Measurements from ENCODE around the gene CILP2.

- TF ChIP-seq JUND (IDR thresholded peaks at IDR 0.05) (no peak), CTCF (IDR thresholded peaks at IDR 0.05) (no peak), MEF2A (IDR thresholded peaks at IDR 0.05; ENCODE audit: borderline replicate concordance, low read depth) (no peak), RCOR1 (IDR thresholded peaks at IDR 0.05; ENCODE audit: low read length) (no peak), MAX (IDR thresholded peaks at IDR 0.05; ENCODE audit: low read depth) (no peak), MXI1 (IDR thresholded peaks at IDR 0.05; ENCODE audit: low read depth, low read length) (no peak), SMC3 (IDR thresholded peaks at IDR 0.05; ENCODE audit: low read depth, low read length) (no peak), RAD21 (IDR thresholded peaks at IDR 0.05; ENCODE audit: low read length) (no peak), EP300 (IDR thresholded peaks at IDR 0.05; ENCODE audit: borderline replicate concordance in 1 of 2, low read depth in 1 of 2, low read length in 1 of 2) (no peak)
Measured at GRCh38 chr19:19543101-19543500, 5.0 kb downstream of the CILP2 start.
